SK-N-MC (cell line): Measurements from ENCODE around the gene ZNF578.

Source experiments
- EZH2 ChIP-seq: fragments of 200-600 bp; sonication (generic); IDR thresholded peaks from one replicate; pipeline ENCODE4 v1.6.1; 2017; ENCODE audit warnings: antibody characterized with exemption
- POLR2AphosphoS5 ChIP-seq: IDR thresholded peaks from 2 replicates; pipeline ENCODE4 v1.6.1; 2012; ENCODE audit warnings: mild to moderate bottlenecking, low read depth, low read length, borderline replicate concordance

DNA sequence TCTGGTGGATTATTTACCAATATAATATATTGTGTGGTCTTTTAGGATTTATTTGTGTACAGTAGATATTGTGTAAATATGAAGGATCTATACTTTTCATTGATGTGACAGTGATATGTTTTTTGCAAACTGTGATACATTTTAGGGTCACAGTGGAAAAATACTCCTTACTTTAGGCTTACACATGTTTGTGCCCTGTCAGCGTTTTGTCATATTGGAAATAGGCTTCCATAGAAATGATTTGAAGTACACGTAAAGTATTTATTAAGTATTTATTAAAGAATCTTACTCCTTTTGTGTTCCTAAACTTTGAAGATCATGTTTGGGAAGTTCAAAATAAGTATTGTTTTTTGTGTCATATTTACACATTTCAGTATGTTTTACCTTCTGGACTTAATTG lies 79.1 kb downstream of the ZNF578 start:
- no peak for TF ChIP-seq EZH2
- TF ChIP-seq POLR2AphosphoS5: no peak
